H9 (cell line): ENCODE measurements around the gene CST6. TPM values are rescaled to one million over a fixed set of nuclear protein-coding genes. Genes with fewer than 3 reads are reported as not detected.

Experiments
- DNase-seq: peaks from one replicate; pipeline ENCODE4 v3.0.0-alpha.2; 2017
- H2AFZ ChIP-seq: one replicate; pipeline ENCODE4 v1.6.1; 2013; ENCODE audit warnings: mild to moderate bottlenecking, low read length, control low read depth, moderate library complexity
- H2AK5ac ChIP-seq: 2 replicates; pipeline ENCODE4 v1.6.1; 2013; ENCODE audit warnings: low read length, control low read depth, mixed read lengths; ENCODE audit not compliant: insufficient read length
- H2BK120ac ChIP-seq: one replicate; pipeline ENCODE4 v1.6.1; 2013; ENCODE audit warnings: low read depth, mild to moderate bottlenecking, low read length, control low read depth, inconsistent platforms; ENCODE audit not compliant: poor library complexity, severe bottlenecking
- H2BK12ac ChIP-seq: 2 replicates; pipeline ENCODE4 v1.6.1; 2013; ENCODE audit warnings: low read length, control low read depth, mixed read lengths, low read depth; ENCODE audit not compliant: insufficient read length
- H2BK15ac ChIP-seq: 2 replicates; pipeline ENCODE4 v1.6.1; 2013; ENCODE audit warnings: low read depth, low read length, control low read depth
- H2BK20ac ChIP-seq: one replicate; pipeline ENCODE4 v1.6.1; 2013; ENCODE audit warnings: low read depth, mild to moderate bottlenecking, low read length, control low read depth, inconsistent platforms; ENCODE audit not compliant: poor library complexity, severe bottlenecking
- H2BK5ac ChIP-seq: 2 replicates; pipeline ENCODE4 v1.6.1; 2013; ENCODE audit warnings: low read length, control low read depth, mixed read lengths; ENCODE audit not compliant: insufficient read length
- H3K14ac ChIP-seq: 2 replicates; pipeline ENCODE4 v1.6.1; 2013; ENCODE audit warnings: low read length, control low read depth; ENCODE audit not compliant: insufficient read depth
- H3K18ac ChIP-seq: 2 replicates; pipeline ENCODE4 v1.6.1; 2013; ENCODE audit warnings: low read depth, mild to moderate bottlenecking, mixed read lengths, low read length, control low read depth; ENCODE audit not compliant: insufficient read length
- H3K23ac ChIP-seq: 2 replicates; pipeline ENCODE4 v1.6.1; 2013; ENCODE audit warnings: low read length, control low read depth, mixed read lengths, low read depth; ENCODE audit not compliant: insufficient read length
- H3K23me2 ChIP-seq: 2 replicates; pipeline ENCODE4 v1.6.1; 2013; ENCODE audit warnings: low read depth, mild to moderate bottlenecking, mixed read lengths, low read length, control low read depth; ENCODE audit not compliant: insufficient read length, poor library complexity, severe bottlenecking
- H3K27ac ChIP-seq: 2 replicates; pipeline ENCODE4 v1.5.1; 2013; ENCODE audit warnings: low read length, control low read depth, mixed read lengths, low read depth; ENCODE audit not compliant: insufficient read length
- H3K27me3 ChIP-seq: 2 replicates; pipeline ENCODE4 v1.6.1; 2013; ENCODE audit warnings: low read length, control low read depth, inconsistent platforms; ENCODE audit not compliant: insufficient read depth
- H3K4ac ChIP-seq: 2 replicates; pipeline ENCODE4 v1.6.1; 2013; ENCODE audit warnings: low read depth, mild to moderate bottlenecking, control low read depth, inconsistent platforms, low read length, moderate library complexity
- H3K4me1 ChIP-seq: 2 replicates; pipeline ENCODE4 v1.6.1; 2013; ENCODE audit warnings: low read length, control low read depth, inconsistent platforms; ENCODE audit not compliant: insufficient read depth
- H3K4me2 ChIP-seq: 2 replicates; pipeline ENCODE4 v1.6.1; 2013; ENCODE audit warnings: low read length, control low read depth, mixed read lengths; ENCODE audit not compliant: insufficient read length, insufficient read depth
- H3K56ac ChIP-seq: 2 replicates; pipeline ENCODE4 v1.6.1; 2013; ENCODE audit warnings: low read depth, mild to moderate bottlenecking, mixed read lengths, low read length, control low read depth; ENCODE audit not compliant: insufficient read length
- H3K79me1 ChIP-seq: 2 replicates; pipeline ENCODE4 v1.6.1; 2013; ENCODE audit warnings: low read depth, mild to moderate bottlenecking, moderate library complexity, low read length, control low read depth, inconsistent platforms; ENCODE audit not compliant: insufficient read depth, poor library complexity, severe bottlenecking
- H3K79me2 ChIP-seq: 2 replicates; pipeline ENCODE4 v1.6.1; 2013; ENCODE audit warnings: low read length, control low read depth, inconsistent platforms; ENCODE audit not compliant: insufficient read depth
- H3K9ac ChIP-seq: 2 replicates; pipeline ENCODE4 v1.6.1; 2013; ENCODE audit warnings: low read length, control low read depth, mixed read lengths; ENCODE audit not compliant: insufficient read length; ENCODE audit errors: extremely low read depth
- H3K9me3 ChIP-seq: one replicate; pipeline ENCODE4 v1.6.1; 2013; ENCODE audit warnings: low read depth, low read length, inconsistent platforms; ENCODE audit not compliant: control insufficient read depth
- H3T11ph ChIP-seq: one replicate; pipeline ENCODE4 v1.6.1; 2013; ENCODE audit warnings: mild to moderate bottlenecking, low read length, control low read depth, inconsistent platforms
- H4K20me1 ChIP-seq: one replicate; pipeline ENCODE4 v1.6.1; 2013; ENCODE audit not compliant: control insufficient read depth, insufficient read length, insufficient read depth
- H4K5ac ChIP-seq: 2 replicates; pipeline ENCODE4 v1.6.1; 2013; ENCODE audit warnings: low read depth, mild to moderate bottlenecking, mixed read lengths, low read length, control low read depth; ENCODE audit not compliant: insufficient read length
- H4K8ac ChIP-seq: replicated peaks from 2 replicates; pipeline ENCODE4 v1.6.1; 2013; ENCODE audit warnings: low read length, control low read depth, mixed read lengths, low read depth; ENCODE audit not compliant: insufficient read length
- H4K91ac ChIP-seq: 2 replicates; pipeline ENCODE4 v1.6.1; 2013; ENCODE audit warnings: low read depth, mild to moderate bottlenecking, moderate library complexity, mixed read lengths, low read length, control low read depth; ENCODE audit not compliant: insufficient read length
- H3K27ac Mint-ChIP-seq, 3 experiments: 2 replicates in 2 of 3; 3 replicates in 1 of 3; pipeline ENCODE4 v1.8.0; 2020 to 2021; ENCODE audit warnings: mixed read lengths in 3 of 3, mild to moderate bottlenecking in 1 of 3, moderate library complexity in 1 of 3
- H3K27me3 Mint-ChIP-seq: 2 replicates; pipeline ENCODE4 v1.8.0; 2021; ENCODE audit warnings: low read depth, mild to moderate bottlenecking, moderate library complexity, mixed read lengths
- H3K36me3 Mint-ChIP-seq, 3 experiments: 2 replicates in 2 of 3; 3 replicates in 1 of 3; pipeline ENCODE4 v1.8.0; 2020 to 2021; ENCODE audit warnings: low read depth in 3 of 3, mixed read lengths in 3 of 3; ENCODE audit not compliant: insufficient read depth in 1 of 3
- H3K4me1 Mint-ChIP-seq, 2 experiments: 2 replicates each; pipeline ENCODE4 v1.8.0; 2020; ENCODE audit warnings: mixed read lengths in 2 of 2
- H3K4me3 Mint-ChIP-seq, 2 experiments: 2 replicates in 1 of 2; 3 replicates in 1 of 2; pipeline ENCODE4 v1.8.0; 2020 to 2021; ENCODE audit warnings: mild to moderate bottlenecking in 2 of 2, mixed read lengths in 2 of 2, moderate library complexity in 1 of 2
- H3K9me3 Mint-ChIP-seq, 2 experiments: 2 replicates in 1 of 2; 3 replicates in 1 of 2; pipeline ENCODE4 v1.8.0; 2020; ENCODE audit warnings: mild to moderate bottlenecking in 2 of 2, mixed read lengths in 2 of 2, moderate library complexity in 1 of 2
- WGBS: extraction: QIAGEN DNeasy Blood & Tissue Kit; methylation state at CpG from one replicate; pipeline ENCODE4 v1.1.7; 2013; ENCODE audit warnings: missing lambda C conversion rate, low lambda C conversion rate, mixed read lengths; ENCODE audit not compliant: insufficient read length; ENCODE audit errors: extremely low coverage; 5-methylcytosine and 5-hydroxymethylcytosine counted together
- total RNA-seq: library from RNA; stranded (reverse); gene quantifications from 2 replicates; pipeline ENCODE4 v1.2.1, GENCODE V29; 2021
- TF ChIP-seq, protein P1 (sequence below): fragments of 200-600 bp; sonication (generic); conservative IDR thresholded peaks from 3 replicates; pipeline ENCODE4 v1.8.0; 2021; ENCODE audit warnings: antibody characterized with exemption, mild to moderate bottlenecking

Gene CST6
- total RNA-seq, 1 experiment from 2014 or later, result not detected

DNA sequence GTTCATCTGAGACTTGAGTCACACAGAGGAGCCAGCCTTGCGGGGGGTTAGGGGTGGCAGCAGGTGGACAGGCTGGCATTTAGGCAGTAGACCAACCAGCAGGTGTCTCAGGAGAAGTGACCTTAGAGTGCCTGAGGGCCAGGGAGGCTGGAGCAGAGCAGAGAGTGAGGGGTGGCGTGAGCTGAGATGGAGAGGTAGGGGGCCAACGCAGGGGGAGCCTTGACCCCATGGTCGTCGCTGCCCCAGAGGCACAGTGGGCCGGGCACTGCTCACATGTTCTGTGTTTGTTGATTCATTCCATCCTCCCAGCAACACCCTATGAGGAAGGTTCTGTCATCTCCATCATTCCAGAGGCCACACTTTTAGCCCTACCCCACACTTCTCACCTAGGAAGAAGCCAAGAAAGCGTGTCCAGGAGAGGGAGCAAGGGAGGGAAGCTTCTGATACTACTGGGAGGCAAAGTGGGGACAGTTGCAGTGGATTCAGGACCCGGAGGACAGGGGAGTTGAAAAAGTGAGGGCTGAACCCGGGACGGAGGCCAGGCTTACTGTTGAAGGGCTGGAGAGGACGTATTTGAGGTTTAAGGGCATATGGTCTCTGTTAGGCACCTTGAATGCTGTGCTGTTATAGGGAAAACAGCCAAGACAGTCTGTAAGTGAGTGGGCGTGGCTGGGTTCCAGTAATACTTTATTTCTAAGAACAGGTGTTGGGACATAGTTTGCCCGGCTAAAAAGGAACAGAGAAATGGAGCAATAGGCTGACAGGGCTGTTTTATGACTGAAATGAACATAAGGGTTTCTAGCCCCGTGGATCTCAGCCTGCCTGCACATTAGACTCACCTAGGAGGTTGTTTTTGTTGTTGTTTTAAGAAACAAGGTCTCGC lies 43.0 kb upstream of the CST6 start:
- no peak overlapping the region for H2BK20ac ChIP-seq
- H4K8ac ChIP-seq, result no peak overlapping the region
- H3K4ac ChIP-seq, result no peak overlapping the region
- no peaks in the 10 kb centered on the region for H3K27me3 ChIP-seq
- Mint-ChIP-seq H3K9me3 (no peaks in the 10 kb centered on the region), H3K4me1 (peaks cover 5 to 6% of the 10 kb centered on the region in 2 experiments), H3K27ac (peak overlapping the region in 1 of 3 experiments; percentile 33; a peak in 4 of 7 replicates), H3K27me3 (no peaks in the 10 kb centered on the region), H3K36me3 (peaks cover 63 to 86% (median 84%) of the 10 kb centered on the region in 3 experiments), H3K4me3 (no peak overlapping the region)
- no peak overlapping the region for H3K9ac ChIP-seq
- no peak overlapping the region for H2BK12ac ChIP-seq
- WGBS, result no CpG with 5 or more reads among the region's 15 CpGs
- H3K4me1 ChIP-seq, result no peaks in the 10 kb centered on the region
- H3K79me2 ChIP-seq, result no peaks in the 10 kb centered on the region
- H3K4me2 ChIP-seq, result no peak overlapping the region
- H3T11ph ChIP-seq, result no peak overlapping the region
- no peak overlapping the region for H2BK120ac ChIP-seq
- no peak overlapping the region for H4K91ac ChIP-seq
- H4K20me1 ChIP-seq, result no peaks in the 10 kb centered on the region
- no peak overlapping the region for H3K56ac ChIP-seq
- H3K79me1 ChIP-seq, result no peaks in the 10 kb centered on the region
- no peak overlapping the region for H2AFZ ChIP-seq
- no peaks in the 10 kb centered on the region for H3K23me2 ChIP-seq
- H2BK5ac ChIP-seq, result no peak overlapping the region
- no peak for DNase-seq
- no peak overlapping the region for H3K27ac ChIP-seq
- H3K9me3 ChIP-seq, result no peaks in the 10 kb centered on the region
- TF ChIP-seq, protein P1, sequence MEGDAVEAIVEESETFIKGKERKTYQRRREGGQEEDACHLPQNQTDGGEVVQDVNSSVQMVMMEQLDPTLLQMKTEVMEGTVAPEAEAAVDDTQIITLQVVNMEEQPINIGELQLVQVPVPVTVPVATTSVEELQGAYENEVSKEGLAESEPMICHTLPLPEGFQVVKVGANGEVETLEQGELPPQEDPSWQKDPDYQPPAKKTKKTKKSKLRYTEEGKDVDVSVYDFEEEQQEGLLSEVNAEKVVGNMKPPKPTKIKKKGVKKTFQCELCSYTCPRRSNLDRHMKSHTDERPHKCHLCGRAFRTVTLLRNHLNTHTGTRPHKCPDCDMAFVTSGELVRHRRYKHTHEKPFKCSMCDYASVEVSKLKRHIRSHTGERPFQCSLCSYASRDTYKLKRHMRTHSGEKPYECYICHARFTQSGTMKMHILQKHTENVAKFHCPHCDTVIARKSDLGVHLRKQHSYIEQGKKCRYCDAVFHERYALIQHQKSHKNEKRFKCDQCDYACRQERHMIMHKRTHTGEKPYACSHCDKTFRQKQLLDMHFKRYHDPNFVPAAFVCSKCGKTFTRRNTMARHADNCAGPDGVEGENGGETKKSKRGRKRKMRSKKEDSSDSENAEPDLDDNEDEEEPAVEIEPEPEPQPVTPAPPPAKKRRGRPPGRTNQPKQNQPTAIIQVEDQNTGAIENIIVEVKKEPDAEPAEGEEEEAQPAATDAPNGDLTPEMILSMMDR, result no peak
- H4K5ac ChIP-seq, result no peak overlapping the region
- H3K18ac ChIP-seq, result no peak overlapping the region
- H2AK5ac ChIP-seq, result no peak overlapping the region
- H3K14ac ChIP-seq, result no peak overlapping the region
- no peak overlapping the region for H2BK15ac ChIP-seq
- no peak overlapping the region for H3K23ac ChIP-seq
